Measurements from ENCODE around the gene WWTR1. TPM values are rescaled to one million over a fixed set of nuclear protein-coding genes. Genes with fewer than 3 reads are reported as not detected.

Gene WWTR1
- total RNA-seq, 2 experiments from 2014 or later = 0.40 to 0.63 TPM

DNA sequence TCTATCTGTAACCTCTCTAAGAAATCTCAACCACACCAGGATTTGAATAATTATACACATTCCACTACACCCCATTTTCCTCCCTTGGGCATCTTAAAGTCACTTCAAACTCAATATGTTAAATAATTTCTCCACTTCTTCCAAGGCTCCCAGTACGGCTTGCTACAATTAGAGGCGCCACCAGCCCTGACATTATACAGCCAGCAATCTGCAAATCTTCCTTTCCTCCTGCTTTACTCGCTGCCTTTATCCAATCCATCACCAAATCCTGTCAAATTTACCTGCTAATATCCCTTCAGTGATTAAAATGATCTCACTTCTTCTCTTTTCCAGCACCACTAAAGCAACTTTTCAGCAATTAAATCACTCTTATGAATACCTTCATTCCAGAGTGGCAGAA, 13.9 kb downstream of the WWTR1 start:
- intact Hi-C loops (cut with micrococcal nuclease) = no loop called here
- H3K27me3 Mint-ChIP-seq = peaks cover 4% of the 10 kb centered on the region
- H3K36me3 Mint-ChIP-seq (ENCODE audit: low read depth) = no peaks in the 10 kb centered on the region

DNA sequence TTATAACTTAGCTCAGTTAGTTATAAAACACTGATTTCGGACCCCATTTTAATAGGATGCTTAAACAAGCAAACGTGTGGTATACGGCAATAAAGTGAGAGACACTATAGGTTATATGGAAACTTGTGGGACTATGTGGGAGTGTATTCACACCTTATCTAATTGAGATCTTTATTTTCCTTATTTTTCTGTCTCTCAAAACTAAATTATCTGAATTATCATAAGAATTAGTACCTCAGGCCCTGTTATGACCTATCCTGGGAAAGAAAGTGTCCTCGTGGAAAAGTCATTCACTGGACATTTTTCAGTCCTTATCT, 14.4 kb downstream of the WWTR1 start:
- Mint-ChIP-seq H3K36me3 (ENCODE audit: low read depth) (no peaks in the 10 kb centered on the region), H3K27ac (no peak overlapping the region), H3K9me3 (no peaks in the 10 kb centered on the region), H3K4me3 (no peak overlapping the region), H3K27me3 (peaks cover 4% of the 10 kb centered on the region), H3K4me1 (ENCODE audit: low read depth) (no peaks in the 10 kb centered on the region)
- DNase-seq (no peak), ATAC-seq (no peak)
- ChIA-PET CTCF (interaction anchor here (0.9 kb wide), 2 partner anchors 13 to 46 kb away, joined by 3 read pairs; no protein-coding TSS in a partner anchor), POLR2A (no interaction called here)
- intact Hi-C loops (cut with micrococcal nuclease) = no loop called here
- TF ChIP-seq, protein P1, sequence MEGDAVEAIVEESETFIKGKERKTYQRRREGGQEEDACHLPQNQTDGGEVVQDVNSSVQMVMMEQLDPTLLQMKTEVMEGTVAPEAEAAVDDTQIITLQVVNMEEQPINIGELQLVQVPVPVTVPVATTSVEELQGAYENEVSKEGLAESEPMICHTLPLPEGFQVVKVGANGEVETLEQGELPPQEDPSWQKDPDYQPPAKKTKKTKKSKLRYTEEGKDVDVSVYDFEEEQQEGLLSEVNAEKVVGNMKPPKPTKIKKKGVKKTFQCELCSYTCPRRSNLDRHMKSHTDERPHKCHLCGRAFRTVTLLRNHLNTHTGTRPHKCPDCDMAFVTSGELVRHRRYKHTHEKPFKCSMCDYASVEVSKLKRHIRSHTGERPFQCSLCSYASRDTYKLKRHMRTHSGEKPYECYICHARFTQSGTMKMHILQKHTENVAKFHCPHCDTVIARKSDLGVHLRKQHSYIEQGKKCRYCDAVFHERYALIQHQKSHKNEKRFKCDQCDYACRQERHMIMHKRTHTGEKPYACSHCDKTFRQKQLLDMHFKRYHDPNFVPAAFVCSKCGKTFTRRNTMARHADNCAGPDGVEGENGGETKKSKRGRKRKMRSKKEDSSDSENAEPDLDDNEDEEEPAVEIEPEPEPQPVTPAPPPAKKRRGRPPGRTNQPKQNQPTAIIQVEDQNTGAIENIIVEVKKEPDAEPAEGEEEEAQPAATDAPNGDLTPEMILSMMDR (IDR thresholded peaks at IDR 0.05) = no peak

More for the DNA sequence above, 13.9 kb downstream of the WWTR1 start:
- no peak for DNase-seq
- Mint-ChIP-seq H3K4me1 (ENCODE audit: low read depth) (no peaks in the 10 kb centered on the region), H3K4me3 (no peak overlapping the region), H3K27ac (no peak overlapping the region), H3K9me3 (no peaks in the 10 kb centered on the region)
- POLR2A ChIA-PET = no interaction called here
- no peak for ATAC-seq
- TF ChIP-seq, protein P1 (IDR thresholded peaks at IDR 0.05) = no peak
- CTCF ChIA-PET = no interaction called here

DNA sequence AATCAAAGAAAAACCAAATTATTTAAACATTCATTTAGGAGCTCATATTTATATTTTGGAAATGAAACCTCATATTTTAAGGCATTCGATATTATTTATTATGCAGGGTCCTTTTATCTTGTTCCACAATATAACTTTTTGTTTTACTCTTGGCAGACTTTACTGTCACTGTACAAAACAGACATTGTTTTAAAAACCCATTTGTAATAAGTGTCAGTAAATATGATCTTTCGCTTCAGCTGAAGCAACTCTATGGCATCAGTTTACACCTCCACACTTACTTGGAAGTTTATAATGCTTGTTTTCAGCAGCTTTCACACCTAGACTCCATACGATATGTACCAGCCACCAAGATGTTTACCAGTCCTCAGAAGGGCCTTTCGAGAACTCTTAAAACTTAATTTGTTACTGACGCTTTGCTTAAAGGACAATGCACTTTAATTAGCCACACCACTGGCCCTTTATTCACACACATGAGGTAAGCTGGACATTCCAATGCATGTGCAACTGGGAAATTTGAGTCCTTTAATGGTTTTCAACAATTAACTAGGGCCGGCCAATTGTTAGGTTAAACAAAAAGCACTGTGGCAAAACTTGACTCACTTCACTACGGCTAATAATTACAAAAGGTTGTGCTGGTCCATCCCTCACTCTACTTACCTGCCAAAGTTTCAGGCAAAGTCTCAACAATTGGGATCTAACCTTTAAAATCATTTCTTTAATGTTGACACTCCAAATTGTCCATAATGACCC, 16.7 kb downstream of the WWTR1 start:
- Mint-ChIP-seq H3K4me3 (no peak overlapping the region), H3K36me3 (ENCODE audit: low read depth) (no peaks in the 10 kb centered on the region), H3K27me3 (peaks cover 5% of the 10 kb centered on the region), H3K9me3 (no peaks in the 10 kb centered on the region), H3K4me1 (ENCODE audit: low read depth) (no peaks in the 10 kb centered on the region), H3K27ac (no peak overlapping the region)
- no peak for ATAC-seq
- DNase-seq = no peak
- POLR2A ChIA-PET = no interaction called here
- TF ChIP-seq, protein P1 (IDR thresholded peaks at IDR 0.05) = no peak
- CTCF ChIA-PET = interaction anchor here (1.5 kb wide), 1 partner anchor 73 kb away, joined by 5 read pairs; no protein-coding TSS in a partner anchor
- intact Hi-C loops (cut with micrococcal nuclease) = no loop called here

DNA sequence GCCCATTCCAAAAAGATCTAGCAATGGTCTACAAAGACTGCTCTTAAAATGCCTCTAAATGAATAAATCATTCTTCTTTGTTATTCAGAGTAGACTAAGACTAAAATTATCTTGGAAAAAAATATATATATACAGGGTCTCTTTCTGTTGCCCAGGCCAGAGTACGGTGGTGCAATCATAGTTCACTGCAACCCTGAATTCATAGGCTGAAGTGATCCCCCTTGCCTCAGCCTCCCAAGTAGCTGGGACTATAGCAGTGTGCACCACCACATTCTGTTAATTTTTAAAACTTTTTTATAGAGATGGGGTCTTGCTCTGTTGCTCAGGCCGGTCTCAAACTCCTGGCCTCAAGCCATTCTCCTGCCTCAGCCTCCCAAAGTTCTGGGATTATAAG, 18.7 kb downstream of the WWTR1 start:
- TF ChIP-seq, protein P1 (IDR thresholded peaks at IDR 0.05) = no peak
- DNase-seq = no peak
- Mint-ChIP-seq H3K36me3 (ENCODE audit: low read depth) (no peaks in the 10 kb centered on the region), H3K27me3 (peaks cover 10% of the 10 kb centered on the region), H3K27ac (no peak overlapping the region), H3K9me3 (no peaks in the 10 kb centered on the region), H3K4me1 (ENCODE audit: low read depth) (no peaks in the 10 kb centered on the region), H3K4me3 (no peak overlapping the region)
- CTCF ChIA-PET = no interaction called here
- intact Hi-C loops (cut with micrococcal nuclease) = no loop called here
- ATAC-seq = no peak
- POLR2A ChIA-PET = interaction anchor here (0.9 kb wide), 1 partner anchor 11 kb away, joined by 3 read pairs; no protein-coding TSS in a partner anchor

DNA sequence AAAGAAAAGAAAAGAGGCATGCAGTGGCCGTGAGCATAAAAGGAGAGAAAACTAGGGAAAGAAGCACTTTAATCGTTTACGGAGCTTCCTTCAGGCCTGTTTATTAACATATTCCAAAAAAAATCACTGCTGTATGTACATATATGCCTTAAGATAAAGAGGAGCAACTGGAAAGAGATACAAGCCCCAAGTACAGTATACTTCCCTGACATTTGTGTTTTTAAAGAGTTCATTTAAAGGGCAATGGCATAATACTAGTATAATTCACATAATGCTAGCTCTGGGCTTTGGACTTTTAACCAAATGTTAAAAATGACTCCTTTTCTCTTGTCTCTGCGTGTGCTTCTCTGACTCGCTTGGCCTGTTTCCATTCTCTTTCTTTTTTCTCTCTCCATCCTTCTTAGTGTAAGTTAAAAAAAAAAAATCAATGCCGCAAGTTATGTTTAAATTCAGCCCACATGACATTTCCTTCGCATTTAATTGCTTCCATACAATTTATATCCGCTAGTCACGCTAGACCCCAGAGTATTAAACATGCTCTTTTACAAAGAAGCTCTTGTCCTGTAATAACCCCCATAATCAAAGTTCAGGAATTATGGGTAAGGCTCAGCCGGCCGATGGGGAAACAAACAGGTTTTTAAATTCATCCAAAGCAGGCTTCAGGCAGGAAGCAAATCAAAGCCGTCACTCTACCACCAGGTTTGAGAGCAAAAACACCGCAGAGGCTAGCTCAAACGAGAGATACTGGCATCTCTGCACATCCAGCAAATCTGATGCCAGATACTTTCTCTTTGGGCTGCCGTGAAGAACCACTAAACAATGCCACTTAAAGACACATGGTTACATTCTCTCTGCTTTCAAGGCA, 19.4 kb downstream of the WWTR1 start:
- ChIA-PET POLR2A (no interaction called here), CTCF (interaction anchor here (0.8 kb wide), 1 partner anchor 17 kb away, joined by 4 read pairs; no protein-coding TSS in a partner anchor)
- Mint-ChIP-seq H3K9me3 (no peaks in the 10 kb centered on the region), H3K27me3 (peaks cover 13% of the 10 kb centered on the region), H3K4me3 (no peak overlapping the region), H3K27ac (no peak overlapping the region), H3K36me3 (ENCODE audit: low read depth) (no peaks in the 10 kb centered on the region), H3K4me1 (ENCODE audit: low read depth) (no peaks in the 10 kb centered on the region)
- TF ChIP-seq, protein P1 (IDR thresholded peaks at IDR 0.05) = no peak
- intact Hi-C loops (cut with micrococcal nuclease) = no loop called here
- ATAC-seq (no peak), DNase-seq (no peak)

All from activated CD8-positive, alpha-beta T cell treated with anti-CD3 and anti-CD28 coated beads for 36 hours (primary cell).